ENCODE measurements around the gene UBE2O. TPM values are rescaled to one million over a fixed set of nuclear protein-coding genes. Genes with fewer than 3 reads are reported as not detected.

Gene UBE2O
- total and polyA plus RNA-seq, 2 donors (not counting 3 experiments of a cell fraction or from before 2014, with no cell fraction given): 13.9 to 34.1 TPM

DNA sequence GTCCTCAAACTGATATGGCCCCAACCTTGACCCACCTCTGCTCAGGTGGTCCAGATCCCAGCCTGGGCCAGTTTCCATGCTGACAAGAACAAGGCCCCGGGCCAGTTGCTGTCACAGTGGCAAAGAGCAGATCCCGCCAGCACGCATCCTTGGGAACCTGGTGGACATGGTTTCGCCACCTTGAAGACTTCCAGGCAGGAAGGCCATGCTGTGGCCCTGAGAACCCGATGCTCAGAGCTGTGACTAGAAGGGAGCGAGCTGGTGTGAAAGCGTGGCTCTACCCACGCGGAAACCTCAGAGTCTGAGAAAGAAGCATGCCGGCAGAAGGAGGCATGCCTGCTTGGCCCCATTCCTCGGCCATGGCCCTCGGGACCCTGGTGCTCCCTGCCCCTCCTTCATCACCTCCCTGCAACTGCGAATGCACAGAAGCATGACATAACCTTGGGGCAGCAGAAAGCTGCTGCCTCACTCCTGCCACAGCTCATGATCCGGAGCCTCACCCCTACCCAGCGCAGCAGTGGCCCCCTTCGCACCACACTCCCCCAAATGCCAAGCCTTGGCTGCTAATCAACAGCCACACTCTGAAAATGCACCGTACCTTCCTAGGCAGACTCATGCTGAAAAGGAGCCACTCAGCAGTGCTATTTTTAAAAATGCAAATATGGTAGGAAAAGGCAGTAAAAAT, 33.2 kb downstream of the UBE2O start:
- CTCF ChIA-PET: interaction anchor here (1.0 to 1.5 kb wide), 3 partner anchors 11 to 88 kb away, joined by 3 to 4 read pairs (median 3); no protein-coding TSS in a partner anchor
- intact Hi-C loops (cut with micrococcal nuclease) (no loop called here), dilution Hi-C loops (cut with MboI; ENCODE audit: extremely low pct_ligation_motif_present, low sequenced_read_pairs) (no loop called here)

More for the DNA sequence above, 33.2 kb downstream of the UBE2O start:
- peaks cover 0 to 3% of the 10 kb centered on the region in 2 experiments for H3K36me3 ChIP-seq (ENCODE audit: control insufficient read depth in 2 of 2, extremely low read depth in 1 of 2, insufficient read depth in 2 of 2, low read length in 2 of 2)
- no peak overlapping the region for H3K9ac ChIP-seq (replicated peaks; ENCODE audit: extremely low read depth, insufficient read depth, low read length)
- FAIRE-seq (no peak), DNase-seq (ENCODE audit: low read depth, low spot score) (no peak)
- POLR2A ChIA-PET: no interaction called here
- no peaks in the 10 kb centered on the region for H3K27me3 ChIP-seq (ENCODE audit: control insufficient read depth in 2 of 2, insufficient read depth in 2 of 2, low read length in 2 of 2)
- H3K9me1 ChIP-seq (replicated peaks; ENCODE audit: control insufficient read depth, extremely low read depth, insufficient read depth, low read length): no peaks in the 10 kb centered on the region
- H3K4me3 ChIP-seq (replicated peaks in 1 of 3; ENCODE audit: insufficient read depth in 1 of 3, low read depth in 1 of 3, low read length in 3 of 3): no peak overlapping the region
- H2AFZ ChIP-seq (ENCODE audit: low read depth, low read length): no peak overlapping the region
- H3K4me2 ChIP-seq (ENCODE audit: insufficient read depth, low read length): no peak overlapping the region
- TF ChIP-seq POLR2AphosphoS5 (IDR thresholded peaks at IDR 0.05; ENCODE audit: insufficient read depth, low read depth, low read length) (no peak), POLR2A (IDR thresholded peaks at IDR 0.05; ENCODE audit: low read depth, low read length) (no peak), MYC (IDR thresholded peaks at IDR 0.05; ENCODE audit: low read depth, low read length) (no peak), FOS (IDR thresholded peaks at IDR 0.05; ENCODE audit: borderline replicate concordance, insufficient read depth, low read length) (no peak), GATA2 (IDR thresholded peaks at IDR 0.05; ENCODE audit: insufficient read depth, insufficient read length, low read depth, low read length) (no peak), JUN (IDR thresholded peaks at IDR 0.05; ENCODE audit: borderline replicate concordance, insufficient read depth, insufficient read length, low read depth) (no peak), EZH2 (IDR thresholded peaks at IDR 0.05; ENCODE audit: borderline replicate concordance, low read depth, low read length, severe bottlenecking) (no peak)
- TF ChIP-seq, protein P1, sequence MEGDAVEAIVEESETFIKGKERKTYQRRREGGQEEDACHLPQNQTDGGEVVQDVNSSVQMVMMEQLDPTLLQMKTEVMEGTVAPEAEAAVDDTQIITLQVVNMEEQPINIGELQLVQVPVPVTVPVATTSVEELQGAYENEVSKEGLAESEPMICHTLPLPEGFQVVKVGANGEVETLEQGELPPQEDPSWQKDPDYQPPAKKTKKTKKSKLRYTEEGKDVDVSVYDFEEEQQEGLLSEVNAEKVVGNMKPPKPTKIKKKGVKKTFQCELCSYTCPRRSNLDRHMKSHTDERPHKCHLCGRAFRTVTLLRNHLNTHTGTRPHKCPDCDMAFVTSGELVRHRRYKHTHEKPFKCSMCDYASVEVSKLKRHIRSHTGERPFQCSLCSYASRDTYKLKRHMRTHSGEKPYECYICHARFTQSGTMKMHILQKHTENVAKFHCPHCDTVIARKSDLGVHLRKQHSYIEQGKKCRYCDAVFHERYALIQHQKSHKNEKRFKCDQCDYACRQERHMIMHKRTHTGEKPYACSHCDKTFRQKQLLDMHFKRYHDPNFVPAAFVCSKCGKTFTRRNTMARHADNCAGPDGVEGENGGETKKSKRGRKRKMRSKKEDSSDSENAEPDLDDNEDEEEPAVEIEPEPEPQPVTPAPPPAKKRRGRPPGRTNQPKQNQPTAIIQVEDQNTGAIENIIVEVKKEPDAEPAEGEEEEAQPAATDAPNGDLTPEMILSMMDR (IDR thresholded peaks at IDR 0.05; ENCODE audit: extremely low read depth in 1 of 2, insufficient read depth in 1 of 2, low read depth in 1 of 2, low read length in 2 of 2): no peak
- TF ChIP-seq, protein P2, sequence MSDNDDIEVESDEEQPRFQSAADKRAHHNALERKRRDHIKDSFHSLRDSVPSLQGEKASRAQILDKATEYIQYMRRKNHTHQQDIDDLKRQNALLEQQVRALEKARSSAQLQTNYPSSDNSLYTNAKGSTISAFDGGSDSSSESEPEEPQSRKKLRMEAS (IDR thresholded peaks at IDR 0.05; ENCODE audit: insufficient read depth, insufficient read length): no peak
- H3K79me2 ChIP-seq (ENCODE audit: control insufficient read depth, insufficient read depth, low read length): peaks cover 21% of the 10 kb centered on the region
- H3K4me1 ChIP-seq (ENCODE audit: control insufficient read depth, extremely low read depth, insufficient read depth, low read length): no peaks in the 10 kb centered on the region
- no peaks in the 10 kb centered on the region for H3K9me3 ChIP-seq (replicated peaks; ENCODE audit: control insufficient read depth, insufficient read depth, low read length)
- H3K27ac ChIP-seq (ENCODE audit: insufficient read depth, low read depth, low read length): no peak overlapping the region
- no TSS peak for BruUV-seq (replicated peaks)
- no peaks in the 10 kb centered on the region for H4K20me1 ChIP-seq (replicated peaks; ENCODE audit: control insufficient read depth, extremely low read depth, insufficient read depth, low read length)
